Dermis microvascular lymphatic vessel endothelial cell (primary cell): ENCODE data around the gene TFAP2A. TPM values are rescaled to one million over a fixed set of nuclear protein-coding genes. Genes with fewer than 3 reads are reported as not detected.

Source experiments
- DNase-seq, 2 donors: peaks; one replicate each; pipeline versions ENCODE4 v3.0.0 to v3.0.0-alpha.2; 2010; ENCODE audit warnings: low read depth in 2 of 2
- total RNA-seq: library from RNA; depleted of rRNA; stranded (reverse); fragments of >200 nt; gene quantifications from 2 replicates; pipeline ENCODE4 v1.2.1, GENCODE V29; 2014

The TFAP2A gene
- total RNA-seq, 1 donor from 2014 or later = not detected

DNA sequence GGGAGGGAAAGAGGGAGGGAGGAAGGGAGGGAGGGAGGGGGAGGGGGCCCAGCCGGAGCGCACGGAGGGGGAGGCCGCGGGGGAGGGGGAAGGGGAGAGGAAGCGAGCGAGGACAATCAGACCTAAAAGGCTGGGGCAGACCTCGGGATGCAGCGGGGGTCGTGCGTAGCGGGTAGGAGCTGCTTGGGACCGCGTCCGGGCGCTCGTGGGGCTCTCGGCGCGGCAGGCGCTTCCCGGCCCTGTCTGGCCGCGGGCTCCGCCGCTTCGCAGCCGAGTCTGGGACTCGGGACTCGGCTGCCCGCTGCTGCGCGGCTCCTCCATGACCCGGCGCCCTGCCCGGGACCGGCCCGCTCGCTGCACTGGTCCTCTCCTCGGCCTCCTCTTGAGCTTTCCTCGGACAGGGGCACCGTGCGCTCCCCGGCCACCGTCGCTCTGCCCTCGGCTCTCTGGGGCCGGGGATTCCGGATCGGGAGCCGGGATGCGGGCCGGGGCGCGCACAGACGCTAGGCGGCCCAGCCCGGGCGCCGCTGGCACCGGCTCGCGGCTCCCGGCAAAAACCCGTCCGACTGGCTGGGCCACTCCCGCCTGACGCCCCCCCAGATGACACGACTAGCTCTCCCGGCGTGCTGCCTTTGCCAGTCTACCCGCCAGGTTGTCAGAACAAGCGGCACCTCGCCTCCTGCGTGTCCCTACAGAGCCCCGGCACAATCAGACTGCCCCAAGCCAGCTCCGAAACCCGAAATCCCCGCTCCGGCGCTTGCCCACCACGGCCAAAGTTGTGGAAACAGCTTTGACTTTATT is 2.2 kb downstream of the TFAP2A start:
- peak in 1 of 2 donors; percentile 15 for DNase-seq

DNA sequence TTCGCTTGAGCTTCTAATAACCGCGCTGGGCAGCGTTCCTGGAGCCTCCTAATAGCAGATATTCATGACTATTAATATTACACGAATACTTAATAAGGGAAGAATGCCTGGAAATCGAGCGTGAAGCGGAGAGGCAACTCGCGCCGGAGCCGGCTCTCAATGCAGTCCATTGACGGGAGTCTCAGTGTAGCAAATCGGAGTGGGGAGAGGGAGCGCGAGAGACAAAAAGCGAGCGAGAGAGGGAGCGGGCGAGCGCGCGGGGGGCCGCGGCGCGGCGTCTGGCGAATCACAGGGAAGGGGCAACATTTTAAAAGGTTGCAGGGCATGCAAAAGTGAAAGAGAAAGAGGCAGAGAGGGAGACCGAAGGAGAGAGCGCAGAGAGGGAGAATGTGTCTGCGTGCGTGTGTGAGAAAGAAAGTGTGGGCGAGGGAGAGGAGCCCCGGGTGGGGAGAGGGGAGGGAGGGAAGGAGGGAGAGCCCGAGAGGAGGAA is 2.9 kb downstream of the TFAP2A start:
- DNase-seq = peak; percentile 12 to 55

DNA sequence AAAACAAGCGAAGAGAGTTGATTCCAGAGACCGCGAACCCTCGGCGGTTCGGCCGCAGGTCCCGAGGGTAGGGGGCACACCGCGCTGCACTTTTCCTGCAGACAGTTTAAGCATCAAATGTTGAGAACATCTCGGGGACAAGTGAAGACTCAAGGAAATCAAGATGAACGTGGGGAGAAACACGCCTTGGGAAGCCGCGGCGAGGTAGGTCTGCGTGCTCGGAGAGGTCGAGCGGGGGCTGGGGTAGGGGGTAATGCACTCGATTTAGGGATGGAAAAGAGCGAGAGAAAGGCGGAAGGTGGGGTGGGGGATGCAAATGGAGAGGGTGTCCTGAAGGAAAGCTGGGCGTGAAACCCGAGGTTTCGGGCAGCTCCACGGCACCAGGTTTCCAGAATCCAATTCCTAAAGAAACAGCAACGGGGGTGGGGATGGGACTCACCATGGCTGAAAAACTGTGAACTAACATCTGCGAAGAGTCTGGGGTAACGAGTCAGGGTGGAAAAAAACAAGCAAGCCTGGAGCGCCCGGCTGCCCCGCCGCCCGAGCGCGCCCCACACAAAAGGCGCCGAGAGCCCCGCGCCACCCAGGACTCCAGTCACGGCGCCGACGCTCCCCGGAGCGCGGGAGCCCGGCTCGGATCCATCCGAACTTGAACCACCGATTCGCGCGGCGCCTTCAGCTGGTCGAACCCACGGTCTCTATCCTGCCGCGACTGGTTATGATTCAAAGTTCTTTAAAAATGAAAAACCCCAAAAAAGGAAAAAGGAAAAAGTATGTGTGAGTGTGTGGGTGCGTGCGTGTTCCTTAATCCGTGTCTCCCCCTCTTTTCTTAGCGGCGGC is 3.5 kb downstream of the TFAP2A start:
- DNase-seq = no peak

DNA sequence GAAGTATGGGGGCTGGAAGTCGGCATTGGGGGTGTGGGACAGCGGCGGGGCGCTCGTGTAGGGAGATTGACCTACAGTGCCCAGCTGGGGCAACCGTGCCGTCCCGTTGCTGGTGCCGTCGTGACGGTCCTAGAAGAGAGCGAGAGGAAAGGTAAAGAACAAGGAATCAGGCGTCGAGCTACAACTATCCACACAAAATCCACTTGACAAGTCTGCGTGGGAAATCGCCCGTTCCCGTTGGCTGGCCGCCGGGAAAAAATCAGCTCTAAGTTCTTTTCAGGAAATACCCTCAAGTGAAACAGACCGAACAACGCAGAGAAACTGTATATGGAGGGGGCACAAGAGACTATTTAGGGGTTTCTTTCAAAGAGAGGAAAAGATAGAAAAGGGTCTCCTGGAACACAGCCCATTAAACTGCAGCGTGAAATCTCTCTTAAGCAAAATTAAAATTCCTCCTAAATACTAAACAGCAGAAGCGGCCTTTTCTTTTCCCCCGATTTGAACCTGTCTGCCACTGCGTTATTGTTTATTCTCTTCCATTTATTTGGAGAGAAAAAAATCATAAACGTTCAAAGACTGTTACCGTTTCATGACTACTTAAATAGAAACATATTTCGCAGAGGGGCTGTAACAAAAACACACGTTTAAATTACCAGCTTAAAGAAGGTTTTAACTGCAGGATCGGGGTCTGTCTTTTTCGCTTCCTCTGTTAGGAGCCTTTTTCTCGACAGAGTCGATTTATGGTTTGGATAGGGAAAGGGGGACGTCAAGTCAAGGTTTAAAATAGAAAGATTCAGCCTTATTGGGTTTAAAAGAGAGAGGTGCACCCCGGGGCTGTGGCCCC is 4.4 kb downstream of the TFAP2A start:
- DNase-seq = no peak

DNA sequence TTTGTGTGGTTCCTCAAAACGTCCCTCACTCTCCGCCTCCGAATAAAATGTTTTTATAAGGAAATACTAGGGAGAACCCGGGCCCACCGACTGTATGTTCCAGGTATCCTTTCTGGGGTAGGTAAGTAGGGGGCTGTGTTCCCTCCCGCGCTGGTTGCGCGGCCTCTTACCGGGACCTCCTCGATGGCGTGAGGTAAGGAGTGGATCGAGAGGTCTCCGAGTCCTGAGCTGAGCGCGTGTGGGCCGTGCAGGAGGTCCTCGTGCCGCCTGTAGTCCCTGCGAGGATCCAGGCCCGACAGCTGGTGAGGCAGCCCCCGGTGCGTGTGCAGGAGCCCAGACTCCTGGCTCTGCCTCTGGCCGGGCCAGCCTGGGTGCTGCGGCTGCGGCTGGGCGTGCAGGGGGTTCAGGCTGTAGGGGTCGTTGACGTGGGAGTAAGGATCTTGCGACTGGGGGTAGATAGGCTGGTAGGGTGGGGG is 5.1 kb downstream of the TFAP2A start:
- no peak for DNase-seq

DNA sequence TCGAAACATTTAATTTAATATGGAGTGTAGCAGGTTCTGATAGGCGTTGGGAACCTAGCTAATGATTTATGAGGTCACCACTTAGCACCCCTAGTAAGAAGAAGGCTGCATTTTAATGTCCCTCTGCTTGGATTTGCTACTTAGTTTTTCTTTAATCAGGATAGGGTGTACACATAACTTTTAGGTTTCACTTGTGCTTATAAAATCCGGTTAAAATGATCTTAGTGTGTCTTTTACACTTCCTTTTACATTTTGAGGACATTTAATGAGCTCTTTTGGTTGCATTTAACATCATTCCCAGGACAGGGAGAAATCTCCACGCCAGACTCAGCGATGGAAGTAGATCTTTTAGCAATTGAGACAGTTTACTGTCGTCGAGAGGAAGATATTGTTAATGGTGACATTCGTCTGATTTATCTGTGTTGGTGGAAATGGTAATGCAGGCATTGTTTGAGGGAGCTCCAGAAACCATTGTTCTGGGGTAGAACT is 5.6 kb downstream of the TFAP2A start:
- DNase-seq = no peak

DNA sequence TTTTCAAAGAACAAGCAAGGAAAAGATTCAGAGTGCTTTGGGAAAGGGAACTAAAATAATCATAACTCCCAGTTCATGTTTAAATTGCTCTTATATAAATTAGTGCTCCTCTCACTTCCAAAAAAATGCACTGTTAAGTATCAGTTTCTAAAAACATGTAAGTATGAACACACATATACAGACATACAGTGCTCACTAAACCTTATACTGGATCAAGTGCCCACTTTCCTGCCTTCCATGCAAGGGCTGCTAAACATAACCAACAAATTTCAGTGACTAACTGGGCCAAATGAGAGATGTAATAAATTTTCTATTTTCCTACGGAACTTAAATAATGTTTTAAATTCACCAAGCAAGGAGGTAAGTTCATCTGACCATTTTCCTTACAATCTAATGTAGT is 6.4 kb downstream of the TFAP2A start:
- DNase-seq = no peak

DNA sequence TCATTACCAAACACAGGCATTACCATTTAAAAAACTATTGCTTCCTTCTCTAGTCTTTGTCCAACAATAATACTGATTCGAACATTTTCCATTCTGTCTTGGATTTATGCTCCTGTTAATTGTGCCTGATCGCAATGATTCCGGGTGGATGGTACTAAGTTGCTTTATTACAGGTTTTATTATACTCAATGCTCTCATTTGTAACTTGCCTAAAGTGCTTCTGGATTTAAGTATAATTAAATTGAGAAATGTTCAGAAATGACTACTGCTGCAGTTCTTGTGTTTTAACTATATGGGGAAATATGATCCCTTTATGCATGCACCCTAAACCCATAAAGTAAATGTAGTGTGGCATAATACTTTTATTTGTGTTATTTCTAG is 7.2 kb downstream of the TFAP2A start:
- DNase-seq = no peak

DNA sequence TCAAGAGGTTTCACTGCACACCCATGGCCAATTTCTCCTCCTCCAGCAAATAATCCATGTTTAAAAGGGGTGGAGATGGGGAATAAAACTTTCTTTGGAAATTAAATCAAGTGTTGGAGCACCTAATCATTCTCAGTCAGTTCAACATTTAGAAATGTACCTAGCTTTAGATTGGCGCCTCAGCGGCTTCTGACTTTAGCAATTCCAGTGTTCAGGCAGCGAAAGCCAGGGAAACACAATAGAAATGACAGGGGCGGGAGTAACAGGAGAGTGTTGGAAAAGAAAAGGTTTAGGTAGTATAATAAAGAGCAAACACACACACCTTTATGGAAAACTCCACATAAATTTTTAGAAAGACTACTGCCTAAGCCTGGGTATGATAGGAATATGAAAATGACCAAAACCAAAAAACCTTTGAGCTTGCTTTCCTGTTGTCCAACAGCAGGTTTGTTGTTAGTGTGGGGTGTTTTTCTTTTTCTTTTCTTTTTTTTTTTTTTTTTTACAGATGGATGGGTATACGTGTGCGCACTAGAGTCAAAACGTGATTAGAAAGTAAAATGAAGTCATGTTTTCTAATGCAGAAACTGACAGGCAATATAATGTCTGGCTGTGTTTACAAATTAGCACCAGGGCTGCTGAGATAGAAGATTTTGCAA is 7.7 kb downstream of the TFAP2A start:
- DNase-seq = no peak

DNA sequence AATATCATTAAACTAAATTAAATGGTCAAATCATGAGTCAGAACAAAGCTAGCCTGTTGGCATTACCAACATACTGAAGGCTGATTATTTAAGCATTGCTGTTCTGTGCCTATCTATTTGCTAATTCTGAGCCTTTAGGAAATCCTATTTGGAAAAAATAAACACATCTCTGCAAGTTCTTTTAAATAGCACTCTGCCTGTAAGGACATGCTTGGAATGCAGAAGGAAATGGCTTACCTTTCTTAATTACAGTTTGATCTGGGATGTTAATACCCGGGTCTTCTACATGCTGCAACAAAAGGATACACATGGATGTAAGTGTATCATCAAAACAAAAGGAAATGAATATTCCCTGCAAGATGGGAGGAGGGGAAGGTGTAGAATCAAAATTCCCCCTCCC is 8.3 kb downstream of the TFAP2A start:
- no peak for DNase-seq

DNA sequence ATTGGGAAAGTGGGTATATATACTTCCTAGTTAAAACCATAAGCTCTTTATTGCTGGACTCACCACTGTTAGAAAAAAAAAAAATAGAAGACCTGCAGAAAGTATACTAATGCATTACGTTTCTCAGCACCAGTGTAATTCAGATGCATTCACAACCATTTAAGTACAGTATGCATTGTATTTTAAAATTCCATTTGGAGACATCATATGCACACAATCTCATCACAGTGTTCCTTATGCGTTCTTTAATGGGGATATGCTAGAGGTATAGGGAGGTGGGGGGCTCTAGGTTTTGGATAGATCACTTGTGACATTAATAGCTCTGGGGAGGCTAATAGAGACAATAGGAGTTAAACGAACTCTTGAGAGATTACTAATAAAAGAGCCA is 9.4 kb downstream of the TFAP2A start:
- DNase-seq = no peak

DNA sequence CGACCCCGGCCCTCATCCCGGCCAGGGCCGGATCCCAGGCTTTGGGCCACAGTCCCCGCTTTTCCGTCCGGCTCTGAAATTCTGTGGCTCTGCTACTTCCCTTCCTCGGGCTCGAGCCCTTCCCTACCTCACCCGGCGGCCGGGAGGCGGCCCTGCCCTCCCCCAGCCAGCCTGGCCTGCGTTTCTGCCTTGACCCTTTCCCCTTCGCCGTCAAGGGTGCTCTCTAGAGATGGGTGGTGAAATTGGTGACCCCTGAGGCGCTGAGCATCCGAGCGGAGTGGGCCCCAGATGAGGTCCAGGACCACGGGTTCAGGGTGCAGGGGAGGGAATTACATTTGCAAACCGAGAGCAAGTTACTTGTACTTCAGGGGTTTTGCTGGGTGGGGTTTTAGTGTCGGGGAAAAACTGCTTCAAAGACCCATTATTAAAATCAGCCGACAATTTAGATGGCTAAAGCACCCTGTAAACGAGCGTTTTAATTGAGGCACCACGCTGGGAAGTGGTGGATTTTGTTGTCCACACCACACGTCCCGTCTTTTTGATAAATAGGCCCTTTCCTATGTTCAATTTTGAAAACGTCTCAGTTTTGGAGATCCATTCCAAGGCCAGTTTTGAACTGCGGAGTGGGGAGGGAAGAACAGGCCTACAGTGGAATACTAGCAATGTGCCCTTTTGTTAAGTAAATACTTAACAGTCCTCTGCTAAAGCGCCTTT is 9.9 kb downstream of the TFAP2A start:
- no peak for DNase-seq

DNA sequence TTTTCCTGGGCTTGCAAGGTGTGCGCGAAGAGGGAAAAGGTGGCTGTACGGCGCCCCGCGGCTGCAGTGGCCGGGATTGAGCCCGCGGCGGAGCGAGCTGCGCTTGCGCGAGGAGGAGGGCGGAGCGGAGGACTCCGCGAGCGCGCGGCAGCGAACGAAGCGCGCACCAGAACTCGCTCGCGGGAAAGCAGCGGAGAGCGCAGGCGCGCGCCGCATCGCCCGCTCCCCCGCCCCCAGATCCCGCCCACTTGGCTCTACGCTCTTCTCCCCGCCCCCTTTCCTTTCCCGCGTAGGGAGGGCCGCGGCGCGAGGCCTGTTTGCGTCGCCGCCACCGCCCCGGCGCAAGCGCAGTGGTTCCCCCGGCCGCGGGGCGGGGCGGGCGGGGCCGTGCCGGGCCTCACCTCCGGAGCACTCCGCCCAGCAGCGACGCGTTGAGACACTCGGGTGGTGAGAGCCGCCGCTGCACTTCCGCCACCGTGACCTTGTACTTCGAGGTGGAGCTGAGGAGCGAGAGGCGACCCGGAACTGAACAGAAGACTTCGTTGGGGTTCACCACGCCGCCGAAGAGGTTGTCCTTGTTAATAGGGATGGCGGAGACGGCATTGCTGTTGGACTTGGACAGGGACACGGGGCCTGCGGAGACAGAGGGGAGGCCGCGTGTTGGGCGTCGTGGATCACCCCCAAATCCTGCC is 10.6 kb downstream of the TFAP2A start:
- peak; percentile 84 to 94 for DNase-seq

DNA sequence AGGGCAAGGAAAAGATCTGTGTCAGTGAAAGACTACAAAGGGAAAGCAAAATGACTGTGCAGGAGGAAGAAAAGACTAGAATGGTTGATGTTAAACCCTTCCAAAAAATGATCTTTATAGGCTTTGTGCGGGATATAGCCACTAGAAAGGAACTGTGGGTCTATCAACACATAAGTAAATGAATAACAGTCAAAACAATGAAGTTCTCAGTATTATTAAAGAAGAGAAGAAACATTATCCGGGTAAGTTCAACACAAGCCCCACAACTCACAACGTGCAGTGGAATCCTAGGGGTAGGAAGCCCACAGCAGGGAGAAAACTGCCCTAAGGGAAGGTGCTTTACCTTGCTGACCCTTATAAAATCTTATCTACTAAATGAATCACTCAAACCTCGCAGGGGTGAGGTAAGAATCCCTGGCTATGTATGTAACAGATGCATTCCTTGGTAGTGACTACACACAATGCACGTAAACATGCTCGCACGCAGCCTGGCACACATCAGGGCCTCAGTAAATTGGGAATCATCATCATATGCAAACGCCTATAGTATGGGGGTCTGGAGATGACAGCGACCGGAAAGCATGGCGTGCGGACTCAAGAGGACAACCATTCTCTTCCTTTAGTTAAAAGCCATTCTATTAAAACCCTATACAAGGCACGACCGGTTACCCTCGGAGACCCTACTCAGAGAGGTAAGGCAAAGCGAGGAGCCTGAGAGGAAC is 11.3 kb downstream of the TFAP2A start:
- DNase-seq = no peak

DNA sequence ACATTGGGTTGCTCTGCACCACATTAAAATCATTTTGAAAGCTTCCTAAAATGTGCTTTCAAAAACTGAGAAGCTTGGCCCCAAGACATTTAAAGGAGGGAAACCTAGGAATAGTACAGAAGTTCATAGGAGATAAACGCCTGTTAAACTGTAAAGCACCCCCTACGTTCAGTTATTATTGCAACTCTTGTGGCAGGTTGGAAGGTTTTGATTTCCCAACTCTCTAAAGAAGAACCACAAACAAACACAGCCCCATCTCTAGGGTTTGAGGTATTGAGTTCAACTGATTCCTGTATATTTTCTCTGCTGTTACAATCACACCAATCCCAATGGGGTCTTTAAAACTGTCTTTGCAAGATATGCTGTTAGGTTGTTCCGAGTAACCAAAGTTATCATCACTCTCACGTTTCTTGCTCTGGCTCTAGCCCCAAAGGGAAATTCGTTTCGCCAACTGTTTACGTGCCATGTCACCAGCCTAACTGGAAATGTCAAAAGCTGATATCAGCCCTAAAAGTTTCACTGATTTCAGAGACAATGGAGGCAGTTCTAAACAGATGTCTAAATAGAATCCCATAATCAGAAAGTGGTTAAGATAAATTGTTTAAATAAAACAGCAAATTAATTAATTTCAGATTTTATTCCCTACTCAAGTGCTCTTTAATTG is 12.1 kb downstream of the TFAP2A start:
- DNase-seq = no peak

DNA sequence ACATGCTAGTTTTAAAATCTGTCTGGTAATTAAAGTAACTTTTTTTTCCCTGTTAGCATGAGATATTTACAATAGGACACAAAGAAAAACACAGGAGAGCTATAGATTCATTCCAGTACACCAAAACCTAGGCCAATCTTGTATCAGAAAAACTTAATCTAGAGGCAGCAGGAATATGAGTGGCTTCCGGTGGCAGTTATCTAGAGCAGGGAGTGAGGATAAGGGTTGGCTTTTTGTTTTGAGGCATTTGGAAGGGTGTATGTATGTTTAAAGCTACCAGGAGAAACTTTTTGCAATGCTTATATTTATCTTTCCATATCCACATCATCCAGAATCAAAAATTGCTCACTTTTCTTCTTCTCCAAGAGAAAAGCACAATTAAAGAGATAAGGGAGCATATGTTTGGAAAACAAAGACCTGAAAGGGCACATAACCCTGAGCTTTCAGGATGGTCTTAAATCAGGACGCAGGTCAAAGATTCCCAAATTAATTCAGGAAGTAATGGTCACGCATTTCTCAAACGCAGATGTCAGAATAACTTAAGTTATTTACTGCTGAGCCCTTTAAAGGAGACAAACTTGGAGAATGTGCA is 13.1 kb downstream of the TFAP2A start:
- no peak for DNase-seq

DNA sequence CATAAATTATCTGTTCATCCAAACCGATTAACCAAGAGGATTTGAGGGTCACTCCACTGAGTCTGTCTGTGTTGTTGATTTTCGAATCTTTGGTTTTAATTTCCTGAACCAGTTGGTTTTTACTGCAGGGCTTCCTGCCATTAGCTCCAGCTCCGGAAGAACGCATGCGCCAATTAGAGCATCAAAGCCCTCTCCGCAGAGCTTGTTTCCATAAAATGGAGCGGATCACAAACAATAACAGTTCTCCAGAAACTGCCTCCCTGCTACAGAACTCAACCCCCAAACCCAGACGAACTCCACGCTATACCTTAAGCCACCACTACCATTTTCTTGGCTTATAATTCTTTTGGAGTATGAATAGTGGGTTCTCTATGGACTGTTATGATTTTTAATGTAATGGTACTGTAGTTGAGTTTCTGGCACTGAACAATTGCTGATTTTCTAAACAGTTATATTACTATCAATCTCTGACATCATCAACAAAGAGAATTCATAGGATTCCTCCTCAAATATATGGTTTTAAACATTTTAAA is 13.8 kb downstream of the TFAP2A start:
- DNase-seq = no peak

DNA sequence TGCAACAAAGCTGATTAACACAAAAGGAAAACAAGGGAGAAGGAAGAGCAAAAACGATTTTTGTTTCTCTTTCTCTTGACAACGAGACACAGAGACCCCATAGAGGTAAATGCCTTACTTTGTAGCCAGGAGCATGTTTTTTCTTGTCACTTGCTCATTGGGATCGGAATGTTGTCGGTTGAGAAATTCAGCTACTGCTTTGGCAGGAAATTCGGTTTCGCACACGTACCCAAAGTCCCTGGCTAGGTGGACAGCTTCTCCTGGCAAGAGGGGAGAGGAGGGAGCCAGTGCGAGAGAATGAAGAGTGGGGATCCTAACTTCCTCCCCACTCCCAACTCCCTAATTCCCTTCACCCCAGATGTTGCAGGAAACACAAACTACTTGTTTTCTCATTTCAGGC is 14.5 kb downstream of the TFAP2A start:
- no peak for DNase-seq
